ENCODE data around the gene FOXRED2. TPM values are rescaled to one million over a fixed set of nuclear protein-coding genes. Genes with fewer than 3 reads are reported as not detected.

Gene FOXRED2
- 10.7 and 12.7 TPM in 2 replicates for total RNA-seq

DNA sequence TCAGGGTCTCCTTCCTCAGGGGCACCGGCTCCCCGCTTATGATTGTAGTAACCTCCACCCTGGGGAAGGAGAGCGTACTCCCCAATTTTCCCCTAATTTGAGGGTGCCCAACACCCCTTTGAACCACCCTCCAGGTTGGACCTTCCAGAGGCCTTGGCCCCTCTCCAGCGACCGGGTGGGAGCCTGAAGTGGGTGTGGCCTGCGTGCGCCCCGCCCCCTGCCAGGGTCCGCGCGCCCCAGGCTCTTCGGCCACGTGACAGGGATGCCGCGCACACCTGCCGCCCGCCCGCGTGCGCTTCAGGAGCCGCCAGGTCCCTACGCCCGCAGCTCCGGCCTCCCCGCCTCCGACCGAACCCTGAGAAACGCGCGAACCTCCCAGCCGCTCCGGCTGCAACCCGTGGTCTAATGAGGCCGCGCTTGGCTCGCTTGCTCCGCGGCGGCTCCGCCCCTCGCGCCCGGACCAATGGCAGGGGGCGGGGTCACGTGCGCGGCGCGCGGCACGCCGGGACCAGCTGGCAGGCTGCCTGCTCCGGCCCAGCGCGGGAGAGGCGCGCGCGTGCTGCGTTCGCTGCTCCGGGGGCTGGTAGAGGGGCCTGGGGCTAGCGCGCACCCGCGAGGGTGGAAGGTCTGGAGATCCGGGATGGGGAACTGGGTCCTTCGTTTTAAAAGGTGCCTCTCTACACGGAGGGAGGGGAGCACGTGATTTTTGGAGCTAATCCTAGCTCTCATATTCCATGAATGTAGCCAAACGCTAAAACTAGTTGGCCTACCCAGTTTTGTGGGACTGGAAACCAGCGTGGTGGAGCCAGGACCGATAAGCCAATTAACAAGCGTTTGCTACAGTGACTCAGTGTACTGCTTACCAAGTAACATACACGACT is at the start of gene FOXRED2:
FOXRED2 (minus strand) TSS at position 404 of the 881 bp plus-strand sequence. CDS start 618 bp downstream, outside the sequence.

DNA sequence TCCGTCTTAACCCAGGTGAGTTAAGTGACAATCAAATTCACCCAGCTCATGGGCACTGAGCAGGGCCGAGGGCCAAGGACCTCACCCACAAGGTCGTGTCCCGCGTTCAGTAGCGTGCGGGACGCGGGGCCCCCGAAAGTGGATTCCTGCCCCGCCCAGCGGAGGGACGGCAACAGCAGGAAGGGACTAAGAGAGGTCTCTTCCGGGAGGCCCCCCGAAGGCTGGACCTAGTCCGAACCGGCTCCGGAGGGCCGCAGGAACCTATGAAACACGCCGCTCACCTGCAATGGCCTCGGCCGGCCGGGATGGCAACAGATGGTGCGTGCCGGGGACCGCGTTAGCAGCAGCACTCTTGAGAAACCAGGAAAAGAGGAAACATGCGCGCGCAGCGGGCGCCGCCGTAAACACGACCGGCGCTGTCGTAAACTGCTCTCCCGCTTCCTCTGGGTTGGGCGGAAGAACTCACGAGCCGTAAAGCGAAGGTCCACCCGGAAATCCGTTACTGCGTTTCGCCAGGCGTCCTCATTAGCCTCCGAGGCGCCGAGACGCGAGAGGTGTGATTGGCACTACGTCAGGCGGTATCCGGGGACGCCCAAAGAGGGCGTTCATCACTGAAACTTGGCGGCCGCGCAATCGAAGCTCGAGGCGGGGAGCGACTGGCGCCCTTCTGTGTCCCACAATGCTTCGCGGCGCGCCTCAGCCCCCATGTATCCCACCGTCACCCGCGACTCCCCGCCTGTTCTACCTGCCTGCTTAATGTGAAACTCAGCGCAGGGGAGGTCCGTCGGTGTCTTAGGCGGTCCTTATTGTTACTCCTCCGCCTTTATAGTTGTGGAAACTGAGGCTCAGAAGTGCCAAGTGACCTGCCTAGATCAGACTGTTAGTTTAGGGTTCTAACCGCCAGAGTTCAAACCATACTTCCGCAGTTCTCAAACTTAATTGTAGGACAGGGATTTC is 22.2 kb upstream of the FOXRED2 start, which contains the start of gene EIF3D:
EIF3D (minus strand) TSS at position 372 of the 957 bp plus-strand sequence. CDS start 3,045 bp downstream, outside the sequence.

DNA sequence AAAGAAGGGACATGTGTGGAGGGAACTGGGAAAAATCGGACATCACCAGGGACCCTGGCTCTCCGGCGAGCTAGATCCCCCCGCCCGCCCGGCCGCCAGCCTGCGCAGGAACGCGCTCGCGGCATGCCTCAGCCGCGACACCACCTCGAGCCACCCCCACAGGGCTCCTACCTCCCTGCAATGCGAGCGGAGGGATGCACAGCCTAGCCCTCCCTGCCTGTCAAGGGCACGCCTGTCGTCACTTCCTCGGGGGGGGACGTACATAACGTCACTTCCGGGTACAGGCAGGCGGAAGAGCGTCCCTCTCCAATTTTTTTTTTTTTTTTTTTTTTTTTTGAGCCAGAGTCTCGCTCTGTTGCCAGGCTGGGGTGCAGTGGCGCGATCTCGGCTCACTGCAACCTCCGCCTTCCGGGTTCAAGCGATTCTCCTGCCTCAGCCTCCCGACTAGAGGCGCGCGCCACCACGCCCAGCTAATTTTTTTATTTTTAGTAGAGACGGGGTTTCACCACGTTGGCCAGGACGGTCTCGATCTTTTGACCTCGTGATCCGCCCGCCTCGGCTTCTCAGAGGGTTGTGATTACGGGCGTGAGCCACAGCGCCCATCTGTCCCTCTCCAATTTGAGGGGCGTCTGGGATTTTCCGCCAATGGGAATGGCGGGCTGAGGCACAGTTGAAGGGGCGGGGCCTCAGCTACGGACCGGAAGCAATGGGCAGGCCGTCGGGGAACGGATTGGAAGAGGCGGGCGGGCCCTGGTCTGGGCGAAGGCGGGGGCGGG is 25.3 kb downstream of the FOXRED2 start, which contains the start of gene TXN2:
TXN2 (minus strand) TSS at position 248 of the 776 bp plus-strand sequence. CDS start 803 bp downstream, outside the sequence.

Small RNA genes within 50 kb of the gene (small RNA-seq; reads per million reads assigned to genes)
- gene RF00019 = not detected

Other genes with a start within 250 kb of the FOXRED2 start
- gene MYH9, start 119.1 kb downstream of the FOXRED2 start, total RNA-seq = 1,214 and 1,222 TPM in 2 replicates
- gene TXN2, start 25.4 kb downstream of the FOXRED2 start, total RNA-seq = 26.8 and 32.2 TPM in 2 replicates
- 395 and 500 TPM in 2 replicates for gene EIF3D, start 22.1 kb upstream of the FOXRED2 start, total RNA-seq
- gene CACNG2, start 196.7 kb upstream of the FOXRED2 start, total RNA-seq = not detected in 2 replicates

Measured in hair follicle dermal papilla cell (primary cell).